PC-3 (cell line): ENCODE data around the gene CYP27B1. TPM values are rescaled to one million over a fixed set of nuclear protein-coding genes. Genes with fewer than 3 reads are reported as not detected.

Experiments
- ATAC-seq: fragments of 200-7000 bp; cut with Tn5 transposase; 2 replicates; pipeline ENCODE4 v1.9.1; 2020; ENCODE audit warnings: mild to moderate bottlenecking, moderate library complexity
- BruUV-seq: library from RNA; stranded (reverse); fragments of 400-500 nt; replicated peaks from 2 replicates; lab custom pipeline; 2021; lab: Mats Ljungman, UMichigan
- CTCF ChIA-PET: fragments of 300-600 bp; sonication (Branson Sonifier 250); formaldehyde crosslinking; loops from one replicate; lab custom pipeline; 2022; ENCODE audit warnings: antibody characterized with exemption; lab: Charles Lee
- POLR2A ChIA-PET: fragments of 300-600 bp; sonication (Branson Sonifier 250); formaldehyde crosslinking; loops from one replicate; lab custom pipeline; 2022; ENCODE audit warnings: antibody characterized with exemption; ENCODE audit not compliant: unreplicated experiment; lab: Charles Lee
- DNase-seq: peaks from one replicate; pipeline ENCODE4 v3.0.0-alpha.2; 2015
- H2AFZ ChIP-seq: fragments of 300-600 bp; sonication (generic); 2 replicates; pipeline ENCODE4 v1.6.0; 2016; ENCODE audit warnings: antibody characterized with exemption, low read length
- H3F3A ChIP-seq: fragments of 300-600 bp; sonication (generic); one replicate; pipeline ENCODE4 v1.6.0; 2017; ENCODE audit warnings: antibody characterized with exemption, low read length, control low read depth, mild to moderate bottlenecking; ENCODE audit not compliant: unreplicated experiment
- H3K27ac ChIP-seq: fragments of 300-600 bp; sonication (generic); 2 replicates; pipeline ENCODE4 v1.5.1; 2016; ENCODE audit warnings: mild to moderate bottlenecking, low read length
- H3K27me3 ChIP-seq: fragments of 300-600 bp; sonication (generic); 2 replicates; pipeline ENCODE4 v1.6.1; 2016; ENCODE audit warnings: low read length, mixed read lengths
- H3K36me3 ChIP-seq: fragments of 300-600 bp; sonication (generic); 2 replicates; pipeline ENCODE4 v1.6.1; 2016; ENCODE audit warnings: low read depth, mixed run types, low read length, mixed read lengths
- H3K4me1 ChIP-seq: fragments of 300-600 bp; sonication (generic); 2 replicates; pipeline ENCODE4 v1.5.1; 2016; ENCODE audit warnings: low read length; ENCODE audit not compliant: insufficient read depth
- H3K4me2 ChIP-seq: fragments of 300-600 bp; sonication (generic); 2 replicates; pipeline ENCODE4 v1.6.0; 2016; ENCODE audit warnings: low read length
- H3K4me3 ChIP-seq: fragments of 300-600 bp; sonication (generic); 2 replicates; pipeline ENCODE4 v1.5.1; 2016; ENCODE audit warnings: mild to moderate bottlenecking, low read length, mixed read lengths
- H3K79me2 ChIP-seq: fragments of 300-600 bp; sonication (generic); 2 replicates; pipeline ENCODE4 v1.6.1; 2017; ENCODE audit warnings: low read length, mixed read lengths
- H3K9ac ChIP-seq: fragments of 300-600 bp; sonication (generic); 2 replicates; pipeline ENCODE4 v1.6.0; 2016; ENCODE audit warnings: mild to moderate bottlenecking, low read length
- H3K9me2 ChIP-seq: fragments of 300-600 bp; sonication (generic); replicated peaks from 2 replicates; pipeline ENCODE4 v1.6.1; 2016; ENCODE audit warnings: mixed run types, low read length, mixed read lengths
- H3K9me3 ChIP-seq: fragments of 300-600 bp; sonication (generic); 2 replicates; pipeline ENCODE4 v1.6.1; 2016; ENCODE audit warnings: low read length, mixed read lengths
- H4K20me1 ChIP-seq: fragments of 300-600 bp; sonication (generic); 2 replicates; pipeline ENCODE4 v1.6.1; 2016; ENCODE audit warnings: low read length, mixed read lengths
- CTCF ChIP-seq: fragments of 300-600 bp; sonication (generic); conservative IDR thresholded peaks from 2 replicates; pipeline ENCODE4 v1.5.1; 2017; ENCODE audit warnings: antibody characterized with exemption, low read depth, mild to moderate bottlenecking, low read length
- EZH2 ChIP-seq: fragments of 300-600 bp; sonication (generic); IDR thresholded peaks from one replicate; pipeline ENCODE4 v1.6.1; 2017; ENCODE audit warnings: antibody characterized with exemption, mild to moderate bottlenecking, low read length; ENCODE audit not compliant: unreplicated experiment
- EZH2phosphoT487 ChIP-seq: fragments of 300-600 bp; sonication (generic); IDR thresholded peaks from 2 replicates; pipeline ENCODE4 v1.6.1; 2018; ENCODE audit warnings: mild to moderate bottlenecking, antibody characterized with exemption, low read length, borderline replicate concordance
- intact Hi-C: fragments of 100-400 bp; cut with micrococcal nuclease; formaldehyde crosslinking; loops from 2 replicates; pipeline ENCODE4 v1.9.0; 2023
- total RNA-seq: library from RNA; depleted of rRNA; stranded (reverse); fragments of >200 nt; gene quantifications from 2 replicates; pipeline ENCODE4 v1.2.3, GENCODE V29; 2014

CYP27B1 gene
- total RNA-seq, 1 experiment from 2014 or later, result 8.1 TPM

GRCh38 chr12:57815177-57816000 is 48.5 kb upstream of the CYP27B1 start:
- Histone ChIP-seq H3K4me3 (no peak overlapping the region), H3K9ac (no peak overlapping the region), H3K9me3 (no peaks in the 10 kb centered on the region), H4K20me1 (no peaks in the 10 kb centered on the region), H3K27me3 (no peaks in the 10 kb centered on the region), H3K4me1 (peaks cover 6% of the 10 kb centered on the region), H3K9me2 (no peaks in the 10 kb centered on the region), H3K27ac (no peak overlapping the region), H3F3A (no peaks in the 10 kb centered on the region), H3K79me2 (no peaks in the 10 kb centered on the region), H3K4me2 (no peak overlapping the region), H3K36me3 (no peaks in the 10 kb centered on the region), H2AFZ (no peak overlapping the region)
- CTCF ChIA-PET, result no interaction called here
- intact Hi-C loops, result no loop called here
- TF ChIP-seq EZH2phosphoT487 (no peak), CTCF (peak; percentile 30; the same call in 1 of the 2 replicates), EZH2 (no peak)
- POLR2A ChIA-PET, result no interaction called here
- DNase-seq, result peak; percentile 24
- ATAC-seq, result peak; percentile 29
- no TSS peak for BruUV-seq

DNA sequence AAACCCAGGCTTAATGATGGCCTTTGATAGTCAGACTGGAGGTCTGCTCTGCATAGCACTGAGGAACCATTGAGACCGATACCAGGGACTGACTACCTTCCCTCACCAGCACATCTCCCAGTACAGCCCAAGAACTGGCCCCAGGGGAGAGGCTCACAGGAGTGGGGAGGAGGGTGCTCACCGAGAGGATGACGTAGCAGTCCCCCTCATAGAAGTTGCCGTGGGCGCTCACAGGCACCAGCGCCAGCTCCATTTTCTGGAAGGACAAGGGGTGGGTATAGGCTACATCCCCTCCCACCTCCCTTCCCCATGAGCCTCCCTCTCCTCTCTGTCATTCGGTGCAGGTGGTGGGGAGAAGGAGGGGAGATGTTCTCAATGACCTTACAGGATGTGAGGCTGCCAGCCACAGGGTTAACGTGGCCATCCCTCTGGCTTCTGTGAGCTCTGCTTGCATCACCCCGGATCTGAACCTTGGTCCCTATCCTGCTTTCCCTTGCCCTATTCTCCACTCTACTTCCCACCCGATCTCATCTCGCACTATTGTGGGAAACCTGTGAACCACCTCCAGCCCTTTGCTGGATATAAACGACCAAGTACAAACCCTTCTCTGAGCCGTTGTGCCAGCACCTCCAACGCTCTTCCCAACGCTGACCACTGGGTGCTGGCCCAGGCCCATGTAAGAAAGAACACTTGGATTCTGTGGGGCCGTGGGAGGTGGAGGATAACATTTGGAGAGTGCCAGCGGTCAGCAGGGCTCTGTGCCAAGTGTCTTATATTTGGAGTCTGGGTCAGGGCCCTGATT is 47.3 kb upstream of the CYP27B1 start:
- H3K9me2 ChIP-seq, result no peaks in the 10 kb centered on the region
- H3F3A ChIP-seq, result no peaks in the 10 kb centered on the region
- DNase-seq (no peak), ATAC-seq (no peak)
- no peaks in the 10 kb centered on the region for H4K20me1 ChIP-seq
- no peaks in the 10 kb centered on the region for H3K27me3 ChIP-seq
- CTCF ChIA-PET, result no interaction called here
- no peaks in the 10 kb centered on the region for H3K9me3 ChIP-seq
- intact Hi-C loops, result no loop called here
- H3K27ac ChIP-seq, result no peak overlapping the region
- no TSS peak for BruUV-seq
- H3K4me1 ChIP-seq, result peaks cover 11% of the 10 kb centered on the region
- no peak overlapping the region for H3K9ac ChIP-seq
- TF ChIP-seq CTCF, result no peak
- no peaks in the 10 kb centered on the region for H3K79me2 ChIP-seq
- no peak overlapping the region for H3K4me2 ChIP-seq
- no peak overlapping the region for H2AFZ ChIP-seq
- no peaks in the 10 kb centered on the region for H3K36me3 ChIP-seq
- no peak overlapping the region for H3K4me3 ChIP-seq
- POLR2A ChIA-PET, result no interaction called here
